ENCODE results near the gene PHF3.

PHF3 gene

DNA sequence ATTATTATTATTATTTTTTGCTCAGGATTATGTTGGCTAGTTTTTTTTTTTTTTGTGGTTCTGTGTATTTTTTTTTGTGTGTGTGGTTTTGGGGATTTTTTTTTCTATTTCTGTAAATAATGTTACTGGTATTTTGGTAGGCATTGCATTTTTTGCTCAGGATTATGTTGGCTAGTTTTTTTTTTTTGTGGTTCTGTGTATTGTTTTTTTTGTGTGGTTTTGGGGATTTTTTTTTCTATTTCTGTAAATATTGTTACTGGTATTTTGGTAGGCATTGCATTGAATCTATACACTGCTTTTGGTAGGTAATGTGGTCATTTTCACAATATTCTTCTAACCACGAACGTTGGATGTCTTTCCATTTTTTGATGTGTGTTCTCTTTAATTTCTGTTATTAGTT lies 17.4 kb downstream of the PHF3 start:
- ChIA-PET CTCF (interaction anchor here (0.6 kb wide), 1 partner anchor 10 kb away, joined by 3 read pairs; no protein-coding TSS in a partner anchor), POLR2A (ENCODE audit: low non-redundant PET) (no interaction called here)
- DNase-seq (ENCODE audit: low spot score): no peak
- TF ChIP-seq, protein P1, sequence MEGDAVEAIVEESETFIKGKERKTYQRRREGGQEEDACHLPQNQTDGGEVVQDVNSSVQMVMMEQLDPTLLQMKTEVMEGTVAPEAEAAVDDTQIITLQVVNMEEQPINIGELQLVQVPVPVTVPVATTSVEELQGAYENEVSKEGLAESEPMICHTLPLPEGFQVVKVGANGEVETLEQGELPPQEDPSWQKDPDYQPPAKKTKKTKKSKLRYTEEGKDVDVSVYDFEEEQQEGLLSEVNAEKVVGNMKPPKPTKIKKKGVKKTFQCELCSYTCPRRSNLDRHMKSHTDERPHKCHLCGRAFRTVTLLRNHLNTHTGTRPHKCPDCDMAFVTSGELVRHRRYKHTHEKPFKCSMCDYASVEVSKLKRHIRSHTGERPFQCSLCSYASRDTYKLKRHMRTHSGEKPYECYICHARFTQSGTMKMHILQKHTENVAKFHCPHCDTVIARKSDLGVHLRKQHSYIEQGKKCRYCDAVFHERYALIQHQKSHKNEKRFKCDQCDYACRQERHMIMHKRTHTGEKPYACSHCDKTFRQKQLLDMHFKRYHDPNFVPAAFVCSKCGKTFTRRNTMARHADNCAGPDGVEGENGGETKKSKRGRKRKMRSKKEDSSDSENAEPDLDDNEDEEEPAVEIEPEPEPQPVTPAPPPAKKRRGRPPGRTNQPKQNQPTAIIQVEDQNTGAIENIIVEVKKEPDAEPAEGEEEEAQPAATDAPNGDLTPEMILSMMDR (conservative IDR thresholded peaks at IDR 0.05; ENCODE audit: low read depth): no peak
- H3K27ac ChIP-seq: no peak overlapping the region

GRCh38 chr6:63660757-63661156 lies 25.2 kb downstream of the PHF3 start:
- H3K27ac ChIP-seq: no peak overlapping the region
- TF ChIP-seq, protein P1 (conservative IDR thresholded peaks at IDR 0.05; ENCODE audit: low read depth): no peak
- DNase-seq (ENCODE audit: low spot score): no peak
- ChIA-PET CTCF (no interaction called here), POLR2A (ENCODE audit: low non-redundant PET) (no interaction called here)

GRCh38 chr6:63661769-63662168 lies 26.2 kb downstream of the PHF3 start:
- TF ChIP-seq, protein P1 (conservative IDR thresholded peaks at IDR 0.05; ENCODE audit: low read depth): no peak
- no peak for DNase-seq (ENCODE audit: low spot score)
- H3K27ac ChIP-seq: no peak overlapping the region
- POLR2A ChIA-PET (ENCODE audit: low non-redundant PET): no interaction called here
- CTCF ChIA-PET: no interaction called here

GRCh38 chr6:63663147-63663955 lies 27.7 kb downstream of the PHF3 start:
- peak; percentile 35 for DNase-seq (ENCODE audit: low spot score)
- TF ChIP-seq, protein P1 (conservative IDR thresholded peaks at IDR 0.05; ENCODE audit: low read depth): no peak
- no peak overlapping the region for H3K27ac ChIP-seq
- ChIA-PET POLR2A (ENCODE audit: low non-redundant PET) (interaction anchor here (0.6 kb wide), 1 partner anchor 28 kb away, joined by 3 read pairs; no protein-coding TSS in a partner anchor), CTCF (interaction anchor here (0.5 kb wide), 1 partner anchor 37 kb away, joined by 3 read pairs; no protein-coding TSS in a partner anchor)

- H3K27ac ChIP-seq: no peak overlapping the region
- TF ChIP-seq, protein P1 (conservative IDR thresholded peaks at IDR 0.05; ENCODE audit: low read depth): no peak
- CTCF ChIA-PET: no interaction called here
- DNase-seq (ENCODE audit: low spot score): no peak
- POLR2A ChIA-PET (ENCODE audit: low non-redundant PET): no interaction called here
Observed at GRCh38 chr6:63663956-63664281, 28.3 kb downstream of the PHF3 start.

- H3K27ac ChIP-seq: no peak overlapping the region
- POLR2A ChIA-PET (ENCODE audit: low non-redundant PET): no interaction called here
- no peak for DNase-seq (ENCODE audit: low spot score)
- TF ChIP-seq, protein P1 (conservative IDR thresholded peaks at IDR 0.05; ENCODE audit: low read depth): no peak
- CTCF ChIA-PET: interaction anchor here (0.6 kb wide), 1 partner anchor 109 kb away, joined by 3 read pairs; no protein-coding TSS in a partner anchor
Observed at GRCh38 chr6:63671098-63671754, 35.6 kb downstream of the PHF3 start.

Measured in RWPE1 (cell line).